SK-N-SH (cell line): ENCODE measurements around the gene KRTAP10-8. TPM values are rescaled to one million over a fixed set of nuclear protein-coding genes. Genes with fewer than 3 reads are reported as not detected.

Experiments used
- CTCF ChIA-PET: fragments of 300-600, 350-600 bp; formaldehyde crosslinking; extraction: SDS; loops from one replicate; lab custom pipeline; 2021; lab: Yijun Ruan, JAX
- POLR2A ChIA-PET: fragments of 350-600 bp; sonication (Branson Sonifier 250); formaldehyde crosslinking; extraction: SDS; loops from one replicate; lab custom pipeline; 2020; ENCODE audit warnings: antibody characterized with exemption, inconsistent platforms; lab: Yijun Ruan, JAX
- DNase-seq: peaks from one replicate; pipeline ENCODE4 v3.0.0; 2012
- H2AFZ ChIP-seq: fragments of 200-600 bp; sonication (generic); 2 replicates; pipeline ENCODE4 v1.8.1; 2016; ENCODE audit warnings: antibody characterized with exemption, mild to moderate bottlenecking, low read depth
- H3F3A ChIP-seq: fragments of 200-600 bp; sonication (generic); replicated peaks from 2 replicates; pipeline ENCODE3; 2016; ENCODE audit warnings: antibody characterized with exemption, mild to moderate bottlenecking; ENCODE audit not compliant: insufficient read depth
- H3K27ac ChIP-seq, 2 experiments: fragments of 200-500 bp in 1 of 2; fragments of 200-600 bp in 1 of 2; sonication (Bioruptor generic) in 1 of 2; sonication (generic), shearing (Covaris generic) in 1 of 2; 2 replicates each; pipeline versions ENCODE4 v1.5.1 to v1.6.1; 2014 to 2016; ENCODE audit warnings: low read depth in 2 of 2, inconsistent platforms in 1 of 2, low read length in 1 of 2, mild to moderate bottlenecking in 1 of 2, mixed read lengths in 1 of 2
- H3K27me3 ChIP-seq: fragments of 200-600 bp; sonication (generic), shearing (Covaris generic); 2 replicates; pipeline ENCODE4 v1.6.1; 2016; ENCODE audit warnings: mixed run types; ENCODE audit not compliant: insufficient read depth
- H3K36me3 ChIP-seq, 2 experiments: fragments of 200-500 bp in 1 of 2; fragments of 200-600 bp in 1 of 2; sonication (Bioruptor generic) in 1 of 2; sonication (generic) in 1 of 2; replicated peaks in 1 of 2; 2 replicates each; pipeline versions ENCODE3 to v1.5.1; 2014 to 2016; ENCODE audit warnings: low read length in 1 of 2, mild to moderate bottlenecking in 1 of 2; ENCODE audit not compliant: insufficient read depth in 2 of 2, control insufficient read depth in 1 of 2
- H3K4me1 ChIP-seq, 2 experiments: fragments of 200-500 bp in 1 of 2; fragments of 200-600 bp in 1 of 2; sonication (Bioruptor generic) in 1 of 2; sonication (generic), shearing (Covaris generic) in 1 of 2; 2 replicates each; pipeline versions ENCODE4 v1.5.1 to v1.6.1; 2014 to 2016; ENCODE audit warnings: low read depth in 1 of 2, low read length in 1 of 2, mixed run types in 1 of 2; ENCODE audit not compliant: insufficient read depth in 2 of 2, control insufficient read depth in 1 of 2
- H3K4me2 ChIP-seq: fragments of 200-600 bp; sonication (generic), shearing (Covaris generic); 2 replicates; pipeline ENCODE4 v1.6.1; 2017; ENCODE audit warnings: mixed run types
- H3K4me3 ChIP-seq, 2 experiments: fragments of 200-500 bp in 1 of 2; fragments of 200-600 bp in 1 of 2; sonication (Bioruptor generic) in 1 of 2; sonication (generic), shearing (Covaris generic) in 1 of 2; 2 replicates each; pipeline versions ENCODE4 v1.5.1 to v1.8.1; 2014 to 2016; ENCODE audit warnings: low read depth in 2 of 2, inconsistent platforms in 1 of 2, low read length in 1 of 2, mild to moderate bottlenecking in 1 of 2, mixed read lengths in 1 of 2, moderate library complexity in 1 of 2
- H3K79me2 ChIP-seq: fragments of 200-600 bp; sonication (generic); 2 replicates; pipeline ENCODE4 v1.8.1; 2017; ENCODE audit warnings: mild to moderate bottlenecking; ENCODE audit not compliant: insufficient read depth
- H3K9ac ChIP-seq: fragments of 200-600 bp; sonication (generic); 2 replicates; pipeline ENCODE4 v1.6.1; 2017; ENCODE audit warnings: mixed run types
- H3K9me2 ChIP-seq: fragments of 200-600 bp; sonication (generic); 2 replicates; pipeline ENCODE4 v1.6.1; 2017; ENCODE audit warnings: mixed run types
- H3K9me3 ChIP-seq: fragments of 200-600 bp; sonication (generic); 2 replicates; pipeline ENCODE4 v1.6.1; 2017; ENCODE audit warnings: mixed run types, mild to moderate bottlenecking, moderate library complexity
- H4K20me1 ChIP-seq: fragments of 200-600 bp; sonication (generic); 2 replicates; pipeline ENCODE4 v1.6.1; 2017; ENCODE audit warnings: mild to moderate bottlenecking, mixed run types; ENCODE audit not compliant: insufficient read depth
- CTCF ChIP-seq: fragments of 200-600 bp; sonication (generic); IDR thresholded peaks from 2 replicates; pipeline ENCODE4 v1.6.1; 2017; ENCODE audit warnings: antibody characterized with exemption, mild to moderate bottlenecking, moderate library complexity
- ELF1 ChIP-seq: IDR thresholded peaks from 2 replicates; pipeline ENCODE4 v1.4.0; 2012
- EP300 ChIP-seq, 2 experiments: IDR thresholded peaks; 2 replicates each; pipeline versions ENCODE4 v1.4.0 to v1.6.1; 2012; ENCODE audit warnings: borderline replicate concordance in 1 of 2, low read depth in 1 of 2, low read length in 1 of 2
- EZH2phosphoT487 ChIP-seq: fragments of 200-600 bp; sonication (generic); IDR thresholded peaks from 2 replicates; pipeline ENCODE4 v1.6.1; 2017; ENCODE audit warnings: low read depth, mixed run types, mild to moderate bottlenecking, antibody characterized with exemption, moderate library complexity, borderline replicate concordance
- FOXM1 ChIP-seq: IDR thresholded peaks from 2 replicates; pipeline ENCODE4 v1.4.0; 2012; ENCODE audit warnings: low read depth, mild to moderate bottlenecking
- GABPA ChIP-seq: IDR thresholded peaks from 2 replicates; pipeline ENCODE4 v1.4.0; 2012; ENCODE audit warnings: low read depth, mild to moderate bottlenecking
- IRF3 ChIP-seq: fragments of 150-350 bp; IDR thresholded peaks from 2 replicates; pipeline ENCODE4 v1.6.1; 2016; ENCODE audit warnings: mild to moderate bottlenecking, low read depth, low read length
- JUND ChIP-seq: IDR thresholded peaks from 2 replicates; pipeline ENCODE4 v1.4.0; 2012
- MEF2A ChIP-seq: IDR thresholded peaks from 2 replicates; pipeline ENCODE4 v1.4.0; 2012; ENCODE audit warnings: low read depth, borderline replicate concordance
- MXI1 ChIP-seq: IDR thresholded peaks from 2 replicates; pipeline ENCODE4 v1.6.1; 2012; ENCODE audit warnings: mild to moderate bottlenecking, low read depth, low read length, improper control_type of control experiment
- NFIC ChIP-seq: IDR thresholded peaks from 2 replicates; pipeline ENCODE4 v1.4.0; 2012; ENCODE audit warnings: borderline replicate concordance
- NRF1 ChIP-seq: IDR thresholded peaks from 2 replicates; pipeline ENCODE4 v1.6.1; 2012; ENCODE audit warnings: low read depth, mild to moderate bottlenecking, low read length
- POLR2AphosphoS5 ChIP-seq: IDR thresholded peaks from 2 replicates; pipeline ENCODE4 v1.6.1; 2012; ENCODE audit warnings: low read depth, low read length
- RAD21 ChIP-seq: IDR thresholded peaks from 2 replicates; pipeline ENCODE4 v1.6.1; 2012; ENCODE audit warnings: mild to moderate bottlenecking, low read length
- REST ChIP-seq: IDR thresholded peaks from 2 replicates; pipeline ENCODE4 v1.6.1; 2012; ENCODE audit warnings: mild to moderate bottlenecking, low read depth, low read length, moderate library complexity
- TCF12 ChIP-seq: IDR thresholded peaks from 2 replicates; pipeline ENCODE4 v1.4.0; 2012
- USF1 ChIP-seq: IDR thresholded peaks from 2 replicates; pipeline ENCODE4 v1.4.0; 2012; ENCODE audit warnings: low read depth, borderline replicate concordance
- USF2 ChIP-seq: fragments of 150-350 bp; IDR thresholded peaks from 2 replicates; pipeline ENCODE4 v1.6.1; 2017; ENCODE audit warnings: antibody characterized with exemption, low read length, low read depth, borderline replicate concordance
- WGBS: methylation state at CpG from one replicate; pipeline ENCODE4 v1.1.6; 2017; ENCODE audit warnings: low lambda C conversion rate; 5-methylcytosine and 5-hydroxymethylcytosine counted together
- polyA plus RNA-seq, 3 experiments: library from polyadenylated mRNA; depleted of rRNA; stranded (reverse); fragments of >200 nt; gene quantifications; 2 replicates each; pipeline ENCODE4 v1.2.3, GENCODE V29; 2012

KRTAP10-8 gene
- polyA plus RNA-seq, 1 of the 3 experiments (the other 2 are of a cell fraction): not detected

GRCh38 chr21:44616591-44616926 is 4.7 kb downstream of the KRTAP10-8 start:
- H3K27ac ChIP-seq: no peak overlapping the region
- POLR2A ChIA-PET: no interaction called here

GRCh38 chr21:44617071-44617501 is 5.2 kb downstream of the KRTAP10-8 start:
- no peaks in the 10 kb centered on the region for H3K79me2 ChIP-seq
- H3K27me3 ChIP-seq: peaks cover 49% of the 10 kb centered on the region
- H3K4me2 ChIP-seq: no peak overlapping the region
- CTCF ChIA-PET: interaction anchor here (2.8 kb wide), 1 partner anchor 176 kb away, joined by 11 read pairs; no protein-coding TSS in a partner anchor
- WGBS: 8% methylated on average over 4 of the region's 8 CpGs
- no peak overlapping the region for H2AFZ ChIP-seq
- DNase-seq: no peak
- peaks cover 8% of the 10 kb centered on the region; the same call in 1 of the 2 replicates for H3K9me3 ChIP-seq
- no peaks in the 10 kb centered on the region for H3K4me1 ChIP-seq
- H3K36me3 ChIP-seq: no peaks in the 10 kb centered on the region
- no peak overlapping the region for H3K9ac ChIP-seq
- H3K9me2 ChIP-seq: no peaks in the 10 kb centered on the region
- H3K4me3 ChIP-seq: no peak overlapping the region
- POLR2A ChIA-PET: no interaction called here
- H3F3A ChIP-seq: no peaks in the 10 kb centered on the region
- no peaks in the 10 kb centered on the region for H4K20me1 ChIP-seq
- H3K27ac ChIP-seq: no peak overlapping the region
- no peak for TF ChIP-seq MXI1
- no peak for TF ChIP-seq CTCF
- no peak for TF ChIP-seq REST
- no peak for TF ChIP-seq USF1
- no peak for TF ChIP-seq JUND
- TF ChIP-seq EZH2phosphoT487: no peak
- TF ChIP-seq IRF3: no peak
- TF ChIP-seq MEF2A: no peak
- no peak for TF ChIP-seq RAD21
- no peak for TF ChIP-seq NFIC

More at GRCh38 chr21:44616591-44616926, 4.7 kb downstream of the KRTAP10-8 start:
- no peak for TF ChIP-seq POLR2AphosphoS5
- no peak for TF ChIP-seq IRF3
- TF ChIP-seq FOXM1: no peak
- TF ChIP-seq EP300 (IDR thresholded peaks at IDR 0.05; ENCODE audit: borderline replicate concordance in 1 of 2, low read depth in 1 of 2, low read length in 1 of 2): no peak
- TF ChIP-seq EZH2phosphoT487: no peak
- TF ChIP-seq TCF12: no peak
- TF ChIP-seq MEF2A: no peak
- TF ChIP-seq USF2: no peak
- TF ChIP-seq GABPA: no peak
- no peak for TF ChIP-seq NRF1
- no peak for TF ChIP-seq ELF1
- Histone ChIP-seq H3K79me2 (no peaks in the 10 kb centered on the region), H2AFZ (no peak overlapping the region), H3K4me2 (no peak overlapping the region), H3K36me3 (no peaks in the 10 kb centered on the region), H3K9ac (no peak overlapping the region), H3K27me3 (peaks cover 49% of the 10 kb centered on the region), H3K9me2 (no peaks in the 10 kb centered on the region), H3K4me3 (no peak overlapping the region), H3K9me3 (peaks cover 8% of the 10 kb centered on the region; the same call in 1 of the 2 replicates), H3K4me1 (no peaks in the 10 kb centered on the region), H4K20me1 (no peaks in the 10 kb centered on the region), H3F3A (no peaks in the 10 kb centered on the region)
- CTCF ChIA-PET: no interaction called here
- 0% methylated on average over 1 of the region's 16 CpGs for WGBS
- DNase-seq: no peak
